Chondrocyte (in vitro differentiated cells): ENCODE results near the gene MAPKAP1. TPM values are rescaled to one million over a fixed set of nuclear protein-coding genes. Genes with fewer than 3 reads are reported as not detected.

Source experiments
- DNase-seq: peaks from one replicate; pipeline ENCODE4 v3.0.0; 2021; ENCODE audit warnings: mixed read lengths, low spot score
- H3K27ac Mint-ChIP-seq: one replicate; pipeline ENCODE4 v1.8.0; 2021; ENCODE audit warnings: mild to moderate bottlenecking, moderate library complexity, mixed read lengths; ENCODE audit not compliant: unreplicated experiment
- H3K27me3 Mint-ChIP-seq: 2 replicates; pipeline ENCODE4 v1.8.0; 2021; ENCODE audit warnings: low read depth, mixed read lengths
- H3K36me3 Mint-ChIP-seq: 2 replicates; pipeline ENCODE4 v1.8.0; 2021; ENCODE audit warnings: low read depth, mixed read lengths
- H3K4me1 Mint-ChIP-seq: 2 replicates; pipeline ENCODE4 v1.8.0; 2021; ENCODE audit warnings: low read depth, mild to moderate bottlenecking, mixed read lengths
- H3K4me3 Mint-ChIP-seq: one replicate; pipeline ENCODE4 v1.8.0; 2021; ENCODE audit warnings: mild to moderate bottlenecking, moderate library complexity, mixed read lengths; ENCODE audit not compliant: unreplicated experiment
- H3K9me3 Mint-ChIP-seq: 2 replicates; pipeline ENCODE4 v1.8.0; 2021; ENCODE audit warnings: low read depth, mixed read lengths
- CTCF ChIP-seq: fragments of 200-600 bp; sonication (generic); IDR thresholded peaks from 2 replicates; pipeline ENCODE4 v1.5.0; 2021; ENCODE audit warnings: antibody characterized with exemption, mild to moderate bottlenecking, moderate library complexity
- total RNA-seq: library from RNA; stranded (reverse); gene quantifications from 3 replicates; pipeline ENCODE4 v1.2.1, GENCODE V29; 2021

Gene MAPKAP1
- total RNA-seq, 1 donor from 2014 or later = 91.5 TPM

- no peak overlapping the region for H3K27ac Mint-ChIP-seq
- H3K4me3 Mint-ChIP-seq = no peak overlapping the region
- TF ChIP-seq CTCF = no peak
- H3K27me3 Mint-ChIP-seq = no peaks in the 10 kb centered on the region
- no peaks in the 10 kb centered on the region for H3K9me3 Mint-ChIP-seq
- H3K4me1 Mint-ChIP-seq = no peaks in the 10 kb centered on the region
- H3K36me3 Mint-ChIP-seq = no peaks in the 10 kb centered on the region
- no peak for DNase-seq
Observed at GRCh38 chr9:125387861-125388524, 319.0 kb downstream of the MAPKAP1 start.

Other genes starting within 250 kb of the MAPKAP1 start
- gene PBX3, start 40.2 kb upstream of the MAPKAP1 start, total RNA-seq = 24.1 to 32.8 TPM (median 26.6 TPM) in 3 replicates